HAP-1 (cell line): Measurements from ENCODE around the gene TCHP.

ENCODE experiments used
- DNase-seq, 2 experiments: peaks; one replicate each; pipeline ENCODE4 v3.0.0-alpha.2; 2016 to 2020; ENCODE audit warnings: low spot score in 2 of 2
- H3K27me3 ChIP-seq: fragments of 250-450 bp; sonication (Bioruptor Pico); 2 replicates; pipeline ENCODE4 v1.5.1; 2020; ENCODE audit warnings: low read depth, mild to moderate bottlenecking, moderate library complexity
- H3K36me3 ChIP-seq: fragments of 250-450 bp; sonication (Bioruptor Pico); replicated peaks from 2 replicates; pipeline ENCODE4 v1.5.1; 2020; ENCODE audit warnings: mild to moderate bottlenecking
- H3K4me1 ChIP-seq: fragments of 250-450 bp; sonication (Bioruptor Pico); 2 replicates; pipeline ENCODE4 v1.5.1; 2020; ENCODE audit warnings: mild to moderate bottlenecking
- H3K4me3 ChIP-seq: fragments of 250-450 bp; sonication (Bioruptor Pico); 2 replicates; pipeline ENCODE4 v1.5.1; 2020; ENCODE audit warnings: mild to moderate bottlenecking, moderate library complexity
- H3K9me3 ChIP-seq: fragments of 250-450 bp; sonication (Bioruptor Pico); 2 replicates; pipeline ENCODE4 v1.5.1; 2020; ENCODE audit warnings: mild to moderate bottlenecking, moderate library complexity
- in situ Hi-C: fragments of 300-500 bp; cut with MboI; formaldehyde crosslinking; loops from 3 replicates; pipeline ENCODE4 v1.14.3; 2020; ENCODE audit warnings: low sequenced_read_pairs, inconsistent platforms, mixed read lengths

The TCHP gene

DNA sequence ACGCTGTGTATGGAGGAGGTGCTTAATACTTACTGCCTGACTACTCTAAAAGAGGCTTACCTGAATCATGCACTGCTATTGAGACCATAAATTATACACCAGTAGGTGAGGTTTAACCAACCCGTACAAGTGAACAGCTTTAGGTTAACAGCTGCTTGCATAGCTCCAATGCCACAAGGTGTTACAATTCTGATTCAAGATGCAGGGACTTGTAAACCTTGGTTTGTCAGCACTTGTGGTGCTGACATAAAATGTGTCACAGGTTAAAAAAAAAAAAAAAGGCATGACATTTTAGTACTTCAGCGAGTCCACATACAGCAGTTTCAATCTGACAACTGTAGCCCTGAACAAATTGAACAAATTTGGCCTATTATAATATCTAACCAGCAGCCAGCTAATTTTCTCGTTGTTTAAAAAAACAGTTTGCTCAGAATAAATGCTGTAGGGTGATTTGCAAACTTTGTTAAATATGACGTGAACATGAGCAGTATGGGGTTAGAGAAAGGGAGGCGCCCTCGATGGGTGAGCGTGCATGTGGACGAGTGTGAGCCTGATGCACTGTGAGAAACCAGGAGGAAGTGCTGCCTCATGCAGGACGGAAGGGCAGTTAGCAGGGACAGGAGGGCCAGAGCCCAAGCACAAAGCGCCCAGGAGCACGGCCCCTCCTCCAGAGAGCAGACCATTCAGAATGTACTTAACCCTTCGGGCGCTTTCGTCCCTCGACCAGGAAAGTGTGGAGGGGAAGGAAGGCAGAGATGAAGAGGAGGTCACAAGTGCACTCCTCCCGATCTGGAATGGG is 44.7 kb downstream of the TCHP start:
- in situ Hi-C loops: no loop called here
- DNase-seq: no peak
- Histone ChIP-seq H3K36me3 (peaks cover 16% of the 10 kb centered on the region), H3K27me3 (no peaks in the 10 kb centered on the region), H3K4me1 (no peaks in the 10 kb centered on the region), H3K9me3 (no peaks in the 10 kb centered on the region), H3K4me3 (no peak overlapping the region)

DNA sequence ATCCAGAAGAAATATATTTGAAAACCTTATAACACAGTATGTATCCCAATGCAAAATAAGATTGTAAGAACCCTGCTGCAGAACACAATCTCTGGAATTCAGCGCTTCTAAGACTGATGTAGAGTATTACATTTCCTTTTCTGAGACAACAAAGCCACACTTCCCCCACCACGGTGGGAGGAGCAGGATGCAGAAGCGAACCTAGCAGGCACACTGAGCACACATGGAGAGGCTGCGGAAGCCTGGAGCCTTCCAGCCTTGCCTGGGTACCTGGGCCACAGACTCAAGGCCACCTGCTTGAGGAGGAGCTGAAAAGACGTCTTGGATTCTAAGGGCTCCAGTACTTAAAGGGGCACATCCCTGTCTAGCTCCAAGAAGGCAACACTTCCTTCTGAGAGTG is 46.4 kb downstream of the TCHP start:
- no peak overlapping the region for H3K4me3 ChIP-seq

DNA sequence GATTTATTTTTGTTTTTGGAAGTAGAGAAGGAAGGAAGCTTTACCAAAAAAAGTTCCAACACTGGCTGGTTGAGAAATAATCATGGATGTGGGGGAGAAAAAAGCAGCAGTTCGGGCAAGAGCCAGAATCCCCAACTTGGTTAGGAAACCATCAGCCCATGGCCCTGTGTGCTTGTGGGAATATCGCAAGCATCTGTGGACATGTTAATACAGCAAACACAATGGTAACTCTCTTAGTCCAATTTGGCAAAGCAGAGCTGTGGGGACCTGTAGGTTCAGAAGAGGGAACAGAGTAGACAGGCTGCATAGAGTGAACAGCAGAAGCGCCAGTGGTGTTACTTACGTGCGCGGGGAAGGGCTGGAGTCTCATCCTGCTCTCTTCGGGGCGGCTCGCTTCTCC is 46.8 kb downstream of the TCHP start:
- Histone ChIP-seq H3K9me3 (no peaks in the 10 kb centered on the region), H3K27me3 (no peaks in the 10 kb centered on the region), H3K36me3 (peaks cover 30% of the 10 kb centered on the region), H3K4me3 (no peak overlapping the region), H3K4me1 (no peaks in the 10 kb centered on the region)
- DNase-seq: no peak
- in situ Hi-C loops: no loop called here

More for the DNA sequence above, 46.4 kb downstream of the TCHP start:
- in situ Hi-C loops: no loop called here
- Histone ChIP-seq H3K36me3 (peaks cover 26% of the 10 kb centered on the region), H3K27me3 (no peaks in the 10 kb centered on the region), H3K4me1 (no peaks in the 10 kb centered on the region), H3K9me3 (no peaks in the 10 kb centered on the region)
- no peak for DNase-seq

- H3K4me3 ChIP-seq: no peak overlapping the region
- in situ Hi-C loops: no loop called here
- no peak for DNase-seq
- H3K4me1 ChIP-seq: no peaks in the 10 kb centered on the region
- no peaks in the 10 kb centered on the region for H3K27me3 ChIP-seq
- H3K36me3 ChIP-seq: peaks cover 31% of the 10 kb centered on the region
- H3K9me3 ChIP-seq: no peaks in the 10 kb centered on the region
Observed at GRCh38 chr12:109947521-109947920, 47.4 kb downstream of the TCHP start.

DNA sequence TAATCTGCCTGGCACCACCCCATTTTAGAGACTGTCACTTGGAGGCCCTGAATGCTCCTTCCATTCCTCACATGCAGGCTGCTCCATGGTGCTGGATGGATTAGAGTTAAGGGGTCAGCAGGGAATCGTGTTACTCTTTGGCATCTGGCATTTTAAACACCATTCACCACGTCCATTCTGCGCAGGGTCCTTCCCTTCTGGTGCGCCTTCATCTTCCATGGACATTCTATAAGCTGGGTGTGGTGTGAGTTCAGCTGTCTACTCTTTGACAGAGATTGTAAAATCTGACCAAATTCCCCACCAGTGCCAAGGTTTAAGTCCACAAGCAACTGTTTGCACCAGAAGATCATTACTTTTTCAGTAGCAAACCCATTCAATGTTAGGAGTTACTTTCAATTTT is 48.3 kb downstream of the TCHP start:
- no peak overlapping the region for H3K4me3 ChIP-seq
- no peaks in the 10 kb centered on the region for H3K4me1 ChIP-seq
- peaks cover 33% of the 10 kb centered on the region for H3K36me3 ChIP-seq
- no peak for DNase-seq
- no peaks in the 10 kb centered on the region for H3K9me3 ChIP-seq
- in situ Hi-C loops: no loop called here
- H3K27me3 ChIP-seq: no peaks in the 10 kb centered on the region

GRCh38 chr12:109949089-109949488 is 49.0 kb downstream of the TCHP start:
- no peak overlapping the region for H3K4me3 ChIP-seq
- no peaks in the 10 kb centered on the region for H3K9me3 ChIP-seq
- H3K36me3 ChIP-seq: peaks cover 33% of the 10 kb centered on the region
- no peaks in the 10 kb centered on the region for H3K4me1 ChIP-seq
- no peaks in the 10 kb centered on the region for H3K27me3 ChIP-seq
- in situ Hi-C loops: no loop called here
- no peak for DNase-seq

- H3K9me3 ChIP-seq: no peaks in the 10 kb centered on the region
- H3K4me3 ChIP-seq: no peak overlapping the region
- H3K4me1 ChIP-seq: no peaks in the 10 kb centered on the region
- in situ Hi-C loops: no loop called here
- H3K36me3 ChIP-seq: peaks cover 33% of the 10 kb centered on the region
- no peak for DNase-seq
- no peaks in the 10 kb centered on the region for H3K27me3 ChIP-seq
Observed at GRCh38 chr12:109950625-109951024, 50.6 kb downstream of the TCHP start.

- no peaks in the 10 kb centered on the region for H3K9me3 ChIP-seq
- H3K36me3 ChIP-seq: peaks cover 33% of the 10 kb centered on the region
- no peak overlapping the region for H3K4me3 ChIP-seq
- no peaks in the 10 kb centered on the region for H3K4me1 ChIP-seq
- in situ Hi-C loops: no loop called here
- DNase-seq: no peak
- H3K27me3 ChIP-seq: no peaks in the 10 kb centered on the region
Observed at GRCh38 chr12:109951136-109951535, 51.1 kb downstream of the TCHP start.

DNA sequence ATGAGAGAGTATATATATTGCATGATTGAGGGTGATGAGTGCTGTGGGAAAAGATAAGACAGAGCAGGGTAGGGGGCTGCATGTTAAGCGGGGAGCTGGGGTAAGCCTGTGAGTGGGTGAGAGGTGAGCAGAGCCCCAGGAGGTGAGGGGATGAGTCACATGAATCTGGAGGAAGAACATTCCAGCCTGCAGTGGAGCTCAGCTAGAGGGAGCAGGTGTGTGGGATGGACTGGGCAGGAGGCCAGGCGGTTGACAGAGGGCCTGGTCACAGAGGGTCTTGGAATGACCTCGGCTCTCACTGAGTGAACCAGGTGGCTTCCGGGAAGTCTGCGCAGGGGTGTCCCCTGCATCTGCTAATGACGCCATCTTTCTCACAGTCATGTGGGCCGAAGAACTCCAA is 51.7 kb downstream of the TCHP start:
- H3K4me1 ChIP-seq: no peaks in the 10 kb centered on the region

DNA sequence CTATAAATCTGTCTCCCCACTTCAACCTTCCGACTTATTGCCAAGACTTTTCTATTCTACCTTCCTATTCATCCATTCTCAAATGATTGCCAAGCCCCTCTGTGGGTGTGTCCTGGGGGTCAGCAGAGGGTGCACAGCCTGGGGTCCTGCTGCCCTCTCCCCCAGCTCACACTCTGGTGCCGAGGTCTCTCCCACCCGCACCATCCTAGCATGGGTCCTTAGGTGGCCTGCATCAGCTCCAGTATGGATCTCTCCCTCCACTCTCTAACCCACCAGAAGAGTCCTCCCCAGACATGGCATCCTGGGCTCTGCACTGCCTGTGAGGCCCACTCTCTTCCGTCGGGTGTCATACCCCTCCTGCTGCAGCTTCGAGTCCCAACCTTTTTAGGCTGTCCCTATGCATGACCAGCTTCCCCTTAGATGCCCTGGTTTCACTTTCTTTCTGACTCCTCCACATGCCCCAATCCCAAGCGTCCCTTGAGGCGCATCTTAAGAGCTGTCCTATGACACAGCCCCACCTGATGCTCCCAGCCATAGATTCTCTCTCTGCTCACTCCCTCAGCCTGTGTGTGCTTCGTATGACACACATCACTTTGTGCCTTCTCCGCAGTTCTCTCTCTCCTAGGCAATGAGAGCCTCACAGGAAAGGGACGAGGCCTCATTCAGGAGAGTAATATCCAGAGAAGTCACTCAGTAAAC is 52.2 kb downstream of the TCHP start:
- H3K4me1 ChIP-seq: no peaks in the 10 kb centered on the region
- no peak overlapping the region for H3K4me3 ChIP-seq
- H3K27me3 ChIP-seq: no peaks in the 10 kb centered on the region
- DNase-seq: no peak
- H3K36me3 ChIP-seq: peaks cover 27% of the 10 kb centered on the region
- H3K9me3 ChIP-seq: no peaks in the 10 kb centered on the region
- in situ Hi-C loops: no loop called here

More for the DNA sequence above, 51.7 kb downstream of the TCHP start:
- H3K4me3 ChIP-seq: no peak overlapping the region
- in situ Hi-C loops: no loop called here
- no peak for DNase-seq
- no peaks in the 10 kb centered on the region for H3K9me3 ChIP-seq
- H3K36me3 ChIP-seq: peaks cover 33% of the 10 kb centered on the region
- H3K27me3 ChIP-seq: no peaks in the 10 kb centered on the region

DNA sequence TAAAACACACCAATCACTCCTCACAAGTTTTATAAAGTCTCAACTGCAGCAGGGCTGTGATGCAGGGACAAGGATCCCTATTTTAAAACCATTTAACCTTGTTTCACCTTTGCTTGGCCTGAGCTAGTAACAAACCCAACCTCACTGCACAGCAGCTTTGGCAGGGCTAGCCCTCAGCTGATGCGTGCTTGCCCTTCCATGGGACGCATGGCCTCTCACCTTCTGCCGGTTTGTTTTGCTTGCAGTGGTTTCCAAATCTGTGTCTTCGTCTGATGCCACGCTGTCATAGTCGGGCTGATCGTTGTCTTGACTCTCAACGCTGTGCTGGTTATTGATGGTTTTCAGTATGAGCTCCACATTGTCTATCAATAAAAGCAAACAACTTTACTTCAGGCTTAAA is 52.8 kb downstream of the TCHP start:
- no peaks in the 10 kb centered on the region for H3K27me3 ChIP-seq
- in situ Hi-C loops: no loop called here
- no peaks in the 10 kb centered on the region for H3K4me1 ChIP-seq
- peaks cover 24% of the 10 kb centered on the region for H3K36me3 ChIP-seq
- H3K4me3 ChIP-seq: no peak overlapping the region
- no peak for DNase-seq
- no peaks in the 10 kb centered on the region for H3K9me3 ChIP-seq

GRCh38 chr12:109953656-109954055 is 53.6 kb downstream of the TCHP start:
- no peak overlapping the region for H3K4me3 ChIP-seq
- no peaks in the 10 kb centered on the region for H3K9me3 ChIP-seq
- peaks cover 27% of the 10 kb centered on the region for H3K36me3 ChIP-seq
- no peaks in the 10 kb centered on the region for H3K27me3 ChIP-seq
- H3K4me1 ChIP-seq: no peaks in the 10 kb centered on the region
- no peak for DNase-seq
- in situ Hi-C loops: no loop called here

DNA sequence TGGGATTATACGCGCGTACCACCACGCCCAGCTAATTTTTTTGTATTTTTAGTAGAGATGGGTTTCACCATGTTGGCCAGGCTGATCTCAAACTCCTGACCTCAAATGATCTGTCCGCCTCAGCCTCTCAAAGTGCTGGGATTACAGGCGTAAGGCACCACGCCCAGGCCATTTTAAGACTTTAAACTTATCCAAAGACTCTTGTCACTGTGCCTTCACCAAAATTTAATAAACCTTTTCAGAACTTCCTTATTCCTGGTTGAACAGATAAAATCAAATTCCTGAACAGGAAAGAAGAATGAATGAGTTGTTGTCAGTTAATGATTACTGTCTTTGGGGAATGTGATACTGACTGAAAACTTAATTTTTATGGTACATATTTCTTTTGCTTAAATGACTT is 58.3 kb downstream of the TCHP start:
- Histone ChIP-seq H3K27me3 (no peaks in the 10 kb centered on the region), H3K4me3 (no peak overlapping the region), H3K4me1 (no peaks in the 10 kb centered on the region), H3K36me3 (peaks cover 19% of the 10 kb centered on the region), H3K9me3 (no peaks in the 10 kb centered on the region)
- in situ Hi-C loops: no loop called here
- DNase-seq: no peak

- DNase-seq: no peak
- in situ Hi-C loops: no loop called here
Observed at GRCh38 chr12:109959411-109960093, 59.5 kb downstream of the TCHP start.

More at GRCh38 chr12:109959411-109960093, 59.5 kb downstream of the TCHP start:
- H3K27me3 ChIP-seq: no peaks in the 10 kb centered on the region
- no peaks in the 10 kb centered on the region for H3K9me3 ChIP-seq
- H3K4me1 ChIP-seq: no peaks in the 10 kb centered on the region
- H3K36me3 ChIP-seq: peaks cover 19% of the 10 kb centered on the region
- no peak overlapping the region for H3K4me3 ChIP-seq
